HCT116 (cell line): ENCODE measurements around the gene XYLT2. TPM values are rescaled to one million over a fixed set of nuclear protein-coding genes. Genes with fewer than 3 reads are reported as not detected.

Experiments
- total RNA-seq: library from RNA; stranded (reverse); gene quantifications from one replicate; pipeline ENCODE4 v1.2.1, GENCODE V29; 2021; ENCODE audit not compliant: unreplicated experiment

XYLT2 gene
- total RNA-seq, 1 experiment from 2014 or later: 37.5 TPM

Other genes with a start within 250 kb of the XYLT2 start
- 1.5 TPM for gene SAMD14, start 216.0 kb upstream of the XYLT2 start, total RNA-seq
- 112 TPM for gene PPP1R9B, start 195.4 kb upstream of the XYLT2 start, total RNA-seq
- gene SGCA, start 180.1 kb upstream of the XYLT2 start, total RNA-seq: 0.37 TPM
- 33.6 TPM for gene COL1A1, start 144.5 kb upstream of the XYLT2 start, total RNA-seq
- 6.6 TPM for gene TMEM92, start 71.7 kb upstream of the XYLT2 start, total RNA-seq
- 106 TPM for gene MRPL27, start 27.1 kb downstream of the XYLT2 start, total RNA-seq
- 31.8 TPM for gene EME1, start 27.1 kb downstream of the XYLT2 start, total RNA-seq
- 221 TPM for gene LRRC59, start 51.4 kb downstream of the XYLT2 start, total RNA-seq
- gene ACSF2, start 80.1 kb downstream of the XYLT2 start, total RNA-seq: 52.4 TPM
- not detected for gene CHAD, start 122.8 kb downstream of the XYLT2 start, total RNA-seq
- gene RSAD1, start 132.7 kb downstream of the XYLT2 start, total RNA-seq: 82.7 TPM
- gene MYCBPAP, start 162.3 kb downstream of the XYLT2 start, total RNA-seq: not detected
- gene EPN3, start 186.6 kb downstream of the XYLT2 start, total RNA-seq: 17.8 TPM
- 57.5 TPM for gene SPATA20, start 201.0 kb downstream of the XYLT2 start, total RNA-seq
- gene CACNA1G, start 214.6 kb downstream of the XYLT2 start, total RNA-seq: 3.4 TPM